SK-N-DZ (cell line): ENCODE measurements around the gene VEGFC. TPM values are rescaled to one million over a fixed set of nuclear protein-coding genes. Genes with fewer than 3 reads are reported as not detected.

Experiments used
- DNase-seq: peaks from one replicate; pipeline ENCODE4 v3.0.0-alpha.2; 2015; ENCODE audit warnings: low spot score
- polyA plus RNA-seq, 2 experiments: library from polyadenylated mRNA; depleted of rRNA; stranded (reverse); fragments of >200 nt; gene quantifications; 2 replicates each; pipeline ENCODE4 v1.2.3, GENCODE V29; 2014

Gene VEGFC, protein sequence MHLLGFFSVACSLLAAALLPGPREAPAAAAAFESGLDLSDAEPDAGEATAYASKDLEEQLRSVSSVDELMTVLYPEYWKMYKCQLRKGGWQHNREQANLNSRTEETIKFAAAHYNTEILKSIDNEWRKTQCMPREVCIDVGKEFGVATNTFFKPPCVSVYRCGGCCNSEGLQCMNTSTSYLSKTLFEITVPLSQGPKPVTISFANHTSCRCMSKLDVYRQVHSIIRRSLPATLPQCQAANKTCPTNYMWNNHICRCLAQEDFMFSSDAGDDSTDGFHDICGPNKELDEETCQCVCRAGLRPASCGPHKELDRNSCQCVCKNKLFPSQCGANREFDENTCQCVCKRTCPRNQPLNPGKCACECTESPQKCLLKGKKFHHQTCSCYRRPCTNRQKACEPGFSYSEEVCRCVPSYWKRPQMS
- 0.09 and 0.56 TPM in 2 replicates for polyA plus RNA-seq (2014; cell fraction: cytosol; rRNA removed)
- polyA plus RNA-seq (2014; cell fraction: nucleus; rRNA removed): 0.08 and 0.60 TPM in 2 replicates

DNA sequence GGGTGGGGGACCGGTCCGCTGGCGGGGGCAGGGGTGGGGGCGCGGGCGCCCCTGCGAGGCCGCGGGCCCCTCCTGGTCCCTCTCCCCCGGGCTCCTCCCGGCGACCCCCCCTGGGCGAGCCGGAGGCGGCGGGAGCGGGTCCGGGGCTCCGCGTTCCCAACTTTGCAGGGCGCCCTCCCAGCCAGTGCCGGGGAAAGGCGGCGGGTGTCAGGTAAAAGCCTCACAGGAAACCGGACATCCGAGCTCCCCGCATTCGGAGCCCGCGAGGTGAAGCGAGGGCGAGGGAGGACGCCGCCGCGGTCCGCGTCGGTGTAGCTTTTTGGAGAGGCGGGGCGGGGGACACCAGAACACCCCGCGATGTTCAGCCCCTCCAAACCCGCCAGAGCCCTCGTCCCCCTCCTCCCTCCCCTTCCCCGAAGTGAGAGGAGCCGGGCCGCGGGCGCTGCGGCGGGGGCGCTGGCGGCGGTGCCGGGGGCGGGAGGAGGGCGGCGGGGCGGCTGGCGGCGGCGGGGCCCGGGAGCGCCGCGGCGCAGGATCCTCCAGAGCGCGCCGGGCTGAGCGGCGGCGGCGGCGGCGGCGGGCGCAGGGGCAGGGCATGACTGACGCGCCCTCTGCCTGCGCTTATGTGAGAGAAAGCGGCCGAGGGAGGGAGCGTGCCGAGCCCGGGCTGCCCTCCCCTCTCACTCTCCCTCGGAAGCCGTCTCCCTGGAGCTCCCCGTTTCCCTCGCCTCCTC, at the start of gene VEGFC:
Gene VEGFC, minus strand, starts transcription at position 597 of the 734 bp plus-strand sequence. CDS start 611 bp downstream, outside the sequence.
- DNase-seq: peak; percentile 46

DNA sequence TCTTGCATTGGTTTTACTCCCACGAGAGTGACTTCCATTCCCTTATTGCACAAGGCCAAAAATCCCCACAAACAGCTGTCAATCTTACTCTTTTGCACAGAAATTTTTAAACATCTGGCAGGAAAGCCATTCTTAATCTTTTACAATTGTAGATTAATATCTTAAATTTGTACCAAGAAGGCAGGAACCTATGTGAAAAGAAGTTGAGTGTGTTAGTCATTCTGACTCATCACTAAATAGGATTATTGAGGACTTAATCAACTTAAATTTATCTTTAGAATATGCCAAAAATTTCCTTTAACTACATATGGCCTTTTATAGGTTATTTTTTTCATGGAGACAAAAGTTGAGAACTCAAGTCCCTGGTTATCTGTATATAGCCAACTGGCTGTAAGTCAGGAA, 49.0 kb upstream of the VEGFC start:
- no peak for DNase-seq

DNA sequence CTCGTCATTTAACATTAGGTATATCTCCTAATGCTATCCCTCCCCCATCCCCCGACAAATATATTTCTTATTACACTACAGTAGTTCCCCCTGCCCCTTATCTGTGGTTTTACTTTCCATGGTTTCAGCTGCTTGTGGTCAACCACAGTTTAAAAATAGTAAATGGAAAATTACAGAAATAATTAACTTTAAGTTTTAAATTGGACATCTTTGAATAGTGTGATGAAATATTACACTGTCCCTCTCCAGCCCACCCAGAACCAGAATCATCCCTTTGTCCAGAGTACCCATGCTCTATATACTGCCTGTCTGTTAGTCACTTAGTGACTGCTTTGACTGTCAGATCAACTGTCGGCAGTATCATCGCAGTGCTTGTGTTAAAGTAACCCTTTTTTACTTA, 47.4 kb upstream of the VEGFC start:
- DNase-seq: no peak

DNA sequence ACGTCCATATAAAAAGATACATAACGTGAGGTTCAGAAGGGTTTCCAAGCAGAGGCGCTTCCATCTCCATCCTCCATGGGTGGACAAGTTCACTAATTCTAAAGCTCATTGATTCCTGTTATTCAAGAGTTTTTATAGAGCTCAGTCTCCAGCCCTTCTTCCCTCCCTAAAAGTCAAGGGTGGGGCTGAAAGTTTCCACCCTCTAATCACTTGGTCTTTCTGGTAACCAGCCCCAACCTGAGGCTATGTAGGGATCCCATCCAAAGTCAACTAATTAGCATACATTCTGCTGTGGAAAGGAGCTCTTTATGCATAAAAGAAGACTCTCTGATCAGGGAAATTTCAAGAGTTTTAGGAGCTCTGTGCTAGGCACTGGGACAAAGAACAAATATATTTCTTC, 46.9 kb upstream of the VEGFC start:
- DNase-seq: no peak

DNA sequence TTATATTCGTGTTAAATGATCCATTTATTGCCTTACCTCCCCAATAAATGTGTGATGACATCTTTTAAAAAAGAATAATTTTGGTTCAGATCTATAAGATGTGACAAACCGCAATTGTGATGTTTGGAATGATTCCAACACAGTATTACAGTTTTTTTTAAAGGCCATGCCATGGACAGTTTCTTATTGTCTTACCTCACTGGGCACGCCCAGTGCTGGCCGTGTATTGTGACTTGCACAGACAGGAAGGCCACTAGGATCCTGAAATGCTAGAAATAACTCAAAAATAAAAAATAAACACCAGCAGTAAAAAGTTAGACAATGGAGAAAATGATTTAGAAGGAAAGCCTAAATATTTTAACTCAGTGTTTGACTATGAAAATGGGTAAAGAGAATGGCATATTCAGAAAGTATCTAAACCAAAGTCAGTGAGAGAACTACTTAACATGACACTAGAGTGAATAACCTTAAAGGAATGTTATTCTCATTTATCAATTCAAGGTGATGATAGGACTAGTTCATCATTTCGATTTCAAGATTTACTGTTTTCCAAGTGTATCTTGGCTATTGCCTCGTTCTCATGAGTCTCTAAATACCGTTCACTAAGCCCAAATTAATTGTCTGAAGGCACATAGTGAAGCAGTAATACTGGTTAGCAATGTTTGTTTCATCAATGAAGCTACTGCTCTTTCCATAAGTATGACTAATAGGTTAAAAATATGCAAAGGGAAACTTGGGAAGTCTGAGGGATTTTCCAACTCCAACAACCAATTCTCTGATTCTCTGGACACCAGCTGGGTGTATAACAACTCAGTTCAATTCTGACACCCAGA, 46.1 kb upstream of the VEGFC start:
- no peak for DNase-seq

DNA sequence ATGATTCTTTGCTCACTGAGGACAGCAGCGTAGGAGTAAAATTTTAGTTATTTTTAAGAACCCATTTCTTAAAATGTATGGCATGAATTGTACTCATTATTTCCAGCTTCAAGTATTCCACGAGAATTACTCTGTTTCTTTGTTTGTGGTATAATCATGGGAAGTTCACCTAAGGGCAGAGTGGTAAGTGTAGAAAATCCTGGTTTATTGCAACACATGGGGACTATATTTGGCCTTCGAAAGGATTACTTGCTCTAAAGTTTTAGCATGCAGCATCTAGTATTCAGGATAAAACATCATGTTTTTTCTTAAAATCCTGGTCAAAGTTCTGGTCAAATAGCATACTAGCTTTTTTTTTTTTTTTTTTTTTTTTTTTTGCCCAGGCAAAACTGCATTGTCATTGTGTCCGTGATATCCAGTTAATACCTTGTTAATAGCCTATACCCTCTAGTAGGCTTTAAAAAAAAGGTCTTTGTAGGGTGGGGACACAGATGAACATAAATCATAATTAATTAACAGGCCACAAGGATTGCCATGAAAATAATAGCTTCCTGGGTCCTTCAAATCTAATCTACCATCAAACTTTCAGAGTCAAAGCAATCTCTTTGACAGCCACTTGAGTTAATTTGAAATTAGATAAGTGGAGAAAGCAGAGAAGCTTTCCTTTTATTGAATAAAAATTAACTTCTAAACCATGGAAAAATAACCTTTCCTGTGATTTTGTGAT, 44.6 kb upstream of the VEGFC start:
- peak; percentile 3 for DNase-seq

DNA sequence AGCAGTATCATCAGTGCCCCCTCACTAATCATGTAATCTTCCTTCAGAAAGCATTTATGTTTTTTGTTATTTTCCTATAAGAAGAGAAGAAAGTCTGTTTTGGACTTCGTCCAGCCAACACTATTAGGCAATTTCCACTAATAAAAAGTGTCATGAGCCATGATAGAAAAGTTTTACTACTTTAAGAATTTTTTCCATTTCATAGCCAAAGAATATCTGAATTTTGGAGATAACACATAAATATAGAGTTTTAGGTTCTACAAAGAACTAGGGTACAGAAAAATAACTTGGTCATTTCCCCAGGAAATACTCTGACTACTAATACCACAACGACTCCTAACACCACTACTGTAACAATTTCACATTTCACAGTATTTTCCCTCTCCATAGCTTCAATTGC, 41.8 kb upstream of the VEGFC start:
- no peak for DNase-seq

DNA sequence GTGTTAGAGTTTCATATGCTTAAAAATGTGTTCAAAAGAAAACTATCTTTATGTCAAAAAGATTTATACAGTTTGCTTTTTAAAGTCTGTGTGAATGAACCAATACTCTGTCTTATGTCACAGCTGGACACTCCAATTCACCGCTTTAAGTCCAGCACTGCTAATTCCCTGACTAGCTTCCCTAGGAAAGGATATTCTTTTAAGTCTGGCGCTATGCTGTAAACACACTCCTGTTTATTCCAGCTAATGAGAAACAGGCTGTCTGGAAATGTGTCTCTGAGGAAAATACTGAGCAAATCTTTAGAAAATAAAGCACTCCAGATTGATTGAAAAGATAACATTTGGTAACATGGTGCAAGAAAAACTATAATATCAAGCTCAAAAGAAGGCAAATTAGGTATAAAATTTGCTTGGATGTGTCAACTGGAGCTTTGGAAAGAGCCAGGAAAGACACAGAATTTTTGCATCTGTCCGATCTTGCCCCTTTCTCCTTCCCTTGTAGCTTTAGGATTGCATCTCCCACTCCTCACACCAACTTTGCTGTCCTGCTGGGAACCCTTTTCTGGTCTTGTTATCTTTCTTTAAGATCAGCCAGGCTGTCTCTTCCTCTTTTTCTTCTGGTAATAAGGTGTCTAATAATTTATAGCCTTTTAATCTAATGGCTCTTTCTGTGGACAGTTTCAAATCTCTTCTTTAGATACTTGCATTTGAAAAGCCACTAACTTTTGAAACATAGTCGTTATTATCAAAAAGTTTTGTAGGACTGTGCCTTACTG, 40.9 kb upstream of the VEGFC start:
- peak; percentile 25 for DNase-seq

DNA sequence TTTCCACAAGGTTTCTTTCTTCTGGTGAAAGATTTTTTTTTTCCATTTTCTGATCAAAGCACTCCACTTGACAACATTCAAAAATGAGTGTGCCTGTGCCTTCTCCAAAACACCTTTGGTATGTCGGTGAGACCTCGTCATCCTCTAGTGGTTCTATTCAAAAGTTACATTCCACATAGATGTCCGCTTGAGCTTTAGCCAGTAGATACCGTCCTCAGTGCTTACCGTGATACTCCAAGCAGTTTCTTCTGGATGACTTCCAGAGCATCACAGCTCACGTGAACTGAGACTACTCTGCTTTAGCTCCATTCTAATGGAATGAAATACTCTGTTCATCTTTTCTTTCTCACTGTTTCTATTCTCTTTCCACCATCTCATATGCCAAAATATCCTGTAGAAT, 38.2 kb upstream of the VEGFC start:
- no peak for DNase-seq

DNA sequence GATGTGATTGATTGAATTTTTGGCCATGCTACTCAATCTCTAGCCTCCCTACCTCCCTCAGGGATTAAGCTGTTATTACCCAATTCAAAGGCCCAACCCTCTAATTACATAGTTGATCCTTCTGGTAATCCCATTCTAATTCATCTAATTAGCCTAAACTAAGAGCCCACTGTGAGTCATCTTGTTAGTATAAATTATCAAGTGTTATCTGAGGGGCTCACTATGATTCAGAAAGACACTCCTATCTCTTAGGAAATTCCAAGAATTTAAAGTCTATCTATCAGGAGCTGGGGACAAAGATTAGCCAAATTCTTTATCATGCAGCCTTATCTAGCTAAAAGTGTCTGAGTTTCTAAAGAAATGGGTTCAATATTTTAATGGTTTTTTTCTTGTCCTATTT, 32.9 kb upstream of the VEGFC start:
- DNase-seq: no peak

DNA sequence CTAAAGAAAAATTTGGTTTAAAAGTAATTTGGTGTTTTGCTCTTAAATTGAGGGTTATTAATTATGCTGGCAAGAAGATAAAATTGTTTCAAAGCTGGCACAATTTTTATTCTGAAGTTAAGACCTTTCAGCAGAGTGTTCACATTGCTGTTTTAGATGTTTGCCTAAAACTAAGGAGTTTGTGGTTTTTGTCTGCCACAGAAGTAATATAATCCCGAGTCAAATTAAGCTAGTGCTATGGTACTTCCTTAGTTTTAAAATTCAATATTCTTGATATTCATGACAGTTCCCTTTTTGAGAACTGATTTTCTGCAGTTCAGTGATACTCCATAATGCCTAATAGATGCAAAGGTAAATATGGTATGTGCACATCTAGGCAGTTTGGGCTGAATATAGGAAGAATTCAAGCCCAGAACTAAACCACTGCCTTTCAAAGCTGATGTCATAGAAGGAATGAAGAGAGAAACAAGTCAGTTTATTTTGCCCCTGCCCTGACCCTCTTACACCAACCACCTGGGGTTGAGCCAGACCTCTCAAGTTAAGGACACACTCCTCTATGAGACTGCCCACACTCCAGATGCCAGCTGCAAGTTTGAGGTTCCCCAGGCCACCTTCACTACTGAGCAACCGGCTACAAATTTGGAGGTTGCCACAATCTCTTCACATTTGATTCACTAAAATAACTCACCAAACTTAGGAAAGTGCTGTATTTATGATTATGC, 32.1 kb upstream of the VEGFC start:
- DNase-seq: no peak

DNA sequence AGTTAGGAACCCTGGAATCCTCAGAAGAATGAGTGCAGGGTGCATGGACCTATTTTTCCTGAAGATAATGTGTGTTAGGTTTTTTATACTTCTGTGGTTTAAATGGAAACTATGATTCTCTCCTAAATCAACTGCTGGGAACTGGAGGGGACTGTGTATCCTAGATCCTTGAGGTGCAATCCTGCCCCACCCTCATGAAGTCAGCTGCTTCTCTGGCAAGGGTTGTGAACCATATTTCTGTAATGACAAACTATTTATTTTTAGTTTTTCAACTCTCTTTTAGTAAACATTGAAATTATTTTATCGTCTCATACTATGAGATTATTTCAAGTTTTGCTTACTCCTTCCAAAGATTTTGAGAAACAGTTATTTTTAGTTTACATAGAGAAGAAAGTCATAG, 25.8 kb upstream of the VEGFC start:
- DNase-seq: no peak

DNA sequence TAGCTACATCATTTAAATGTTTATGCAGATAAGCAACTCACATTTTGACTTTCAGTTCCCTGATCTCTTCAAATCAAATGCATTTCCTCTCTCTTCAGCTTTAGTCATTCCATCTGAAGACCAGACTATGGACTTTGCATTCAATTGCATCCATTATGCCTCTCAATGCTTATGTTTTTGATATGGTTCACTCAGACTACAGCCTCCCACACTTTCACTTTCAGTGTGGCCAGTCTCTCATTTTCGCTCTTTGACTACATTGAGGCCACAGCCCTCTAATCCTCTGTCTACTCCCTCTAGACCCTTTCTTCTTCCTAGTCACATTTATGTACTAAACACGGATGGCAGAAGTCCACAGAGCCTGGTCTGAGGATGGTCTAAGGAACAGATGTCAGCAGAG, 24.5 kb upstream of the VEGFC start:
- no peak for DNase-seq

DNA sequence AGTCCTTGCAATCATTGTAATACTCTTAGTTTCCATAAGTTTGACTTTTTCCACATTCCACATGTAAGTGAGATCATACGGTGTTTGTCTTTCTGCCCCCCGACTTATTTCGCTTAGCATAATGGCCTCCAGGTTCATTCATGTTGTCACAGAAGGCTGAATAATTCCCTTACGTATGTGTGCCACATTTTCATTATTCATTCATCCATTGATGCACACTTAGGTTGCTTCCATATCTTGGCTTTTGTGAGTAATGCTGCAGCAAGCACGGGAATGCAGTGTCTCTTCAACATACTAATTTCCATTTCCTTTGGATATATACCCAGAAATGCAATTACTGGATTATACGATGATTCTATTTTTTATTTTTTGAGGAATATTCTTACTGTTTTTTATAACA, 22.0 kb upstream of the VEGFC start:
- no peak for DNase-seq

DNA sequence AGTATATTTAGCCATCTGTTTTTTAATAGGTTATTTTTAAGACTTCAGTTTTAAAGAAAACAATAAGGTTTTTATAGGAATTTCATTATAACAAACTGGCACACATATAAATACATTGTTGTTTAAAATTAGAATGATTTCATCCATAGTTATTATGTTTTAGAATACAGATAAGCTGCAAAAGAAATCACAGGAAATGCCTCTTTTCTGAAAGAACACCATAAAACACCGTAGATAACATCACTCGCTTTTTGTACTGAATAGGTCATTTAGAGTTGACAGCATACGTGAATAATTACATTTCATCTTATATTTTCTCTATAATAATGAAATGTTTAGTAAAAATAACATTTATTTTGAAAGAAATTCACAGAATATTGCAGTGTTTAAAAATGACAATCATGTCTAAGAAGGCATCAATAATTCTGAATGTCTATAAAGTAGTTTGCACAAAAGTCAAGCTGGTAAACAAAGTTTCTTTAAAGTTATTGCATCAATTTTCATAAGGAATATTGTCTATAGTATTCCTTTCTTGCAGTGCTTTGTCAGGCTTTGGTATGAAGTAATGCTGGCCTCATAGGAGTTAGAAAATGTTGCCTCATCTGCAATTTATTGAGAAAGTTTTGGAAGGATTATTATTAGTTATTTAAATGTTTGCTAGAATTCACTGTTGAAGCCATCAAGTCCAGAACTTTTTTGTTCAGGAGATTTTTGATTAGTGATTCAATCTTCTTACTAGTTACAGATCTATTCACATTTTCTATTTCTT, 17.9 kb upstream of the VEGFC start:
- DNase-seq: no peak

DNA sequence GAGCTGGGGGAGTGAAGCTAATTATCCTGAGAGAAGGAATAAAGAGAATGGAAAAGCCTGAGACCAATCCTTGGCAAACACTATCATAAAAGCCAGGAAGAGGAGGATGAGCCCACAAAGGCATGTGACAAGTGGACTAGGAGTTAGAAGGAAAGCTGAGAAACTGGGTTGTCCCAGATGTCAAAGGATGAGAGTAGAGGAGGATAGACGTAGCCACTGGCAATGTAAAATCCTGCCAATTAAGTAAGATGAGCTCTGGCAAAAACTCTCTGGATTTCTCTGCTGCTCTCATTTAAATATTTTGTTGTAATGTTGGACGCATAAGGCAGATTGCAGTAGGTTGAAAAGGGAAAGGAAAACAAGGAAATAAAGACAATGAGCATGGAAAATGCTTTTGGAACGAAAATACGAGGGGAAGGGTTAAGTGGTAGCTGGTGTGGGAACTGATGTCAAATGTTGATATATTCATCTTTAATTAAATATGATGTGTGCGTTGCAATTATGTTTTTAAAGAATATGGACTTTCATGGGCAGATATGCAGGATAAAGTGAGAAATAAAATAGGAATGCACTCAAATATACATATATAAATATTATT, 14.2 kb upstream of the VEGFC start:
- DNase-seq: no peak

DNA sequence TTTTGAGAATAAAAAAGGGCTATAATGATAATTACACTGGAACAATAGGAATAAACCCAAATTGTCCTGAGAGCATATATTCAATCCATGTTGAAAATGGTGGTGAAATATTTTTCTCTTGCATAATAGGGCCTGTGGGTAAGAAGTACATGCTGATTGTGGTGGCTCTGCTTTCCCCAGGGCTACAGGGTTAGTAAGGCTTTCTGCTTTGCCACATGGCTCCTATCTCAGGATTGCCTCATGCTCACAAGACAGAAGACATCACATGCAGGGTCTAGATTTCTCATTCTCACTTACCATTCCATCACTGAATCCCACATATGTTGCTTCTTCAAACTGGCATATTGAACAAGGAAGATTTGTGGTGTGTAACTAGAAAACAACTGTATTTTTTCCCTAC, 12.4 kb upstream of the VEGFC start:
- no peak for DNase-seq

DNA sequence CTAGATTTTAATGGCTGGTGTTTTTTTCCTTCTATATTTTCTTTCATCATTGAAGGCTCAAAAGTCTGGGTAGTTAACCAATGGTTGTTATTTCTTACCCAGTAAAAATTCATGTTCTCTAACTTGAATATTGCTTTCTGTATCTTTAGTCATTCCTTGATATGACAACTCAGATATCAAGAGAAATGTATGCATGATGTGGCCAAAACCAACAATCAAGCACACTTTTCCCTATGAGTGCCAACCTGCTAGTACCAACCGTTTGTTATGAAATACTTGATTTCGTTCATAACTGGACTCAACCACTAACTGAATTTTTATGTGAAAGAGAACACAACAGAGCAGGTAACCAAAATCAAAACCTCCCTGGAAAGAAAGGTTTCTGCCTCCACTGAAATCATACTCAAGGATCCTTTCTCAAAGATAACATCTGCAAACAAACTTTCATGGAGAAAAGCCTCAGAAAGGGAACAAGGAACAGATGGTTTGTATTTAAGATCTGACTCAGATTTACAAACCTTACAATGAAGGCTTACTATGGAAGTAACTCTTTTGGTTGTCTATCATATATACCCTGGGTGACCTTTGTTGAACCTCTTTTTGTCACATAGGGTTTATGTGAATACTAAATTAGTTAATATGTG, 8.3 kb upstream of the VEGFC start:
- no peak for DNase-seq
